Measurements from ENCODE around the gene CYB5R3. TPM values are rescaled to one million over a fixed set of nuclear protein-coding genes. Genes with fewer than 3 reads are reported as not detected.

Gene CYB5R3
- total RNA-seq, 1 experiment from 2014 or later, result 85.4 TPM

DNA sequence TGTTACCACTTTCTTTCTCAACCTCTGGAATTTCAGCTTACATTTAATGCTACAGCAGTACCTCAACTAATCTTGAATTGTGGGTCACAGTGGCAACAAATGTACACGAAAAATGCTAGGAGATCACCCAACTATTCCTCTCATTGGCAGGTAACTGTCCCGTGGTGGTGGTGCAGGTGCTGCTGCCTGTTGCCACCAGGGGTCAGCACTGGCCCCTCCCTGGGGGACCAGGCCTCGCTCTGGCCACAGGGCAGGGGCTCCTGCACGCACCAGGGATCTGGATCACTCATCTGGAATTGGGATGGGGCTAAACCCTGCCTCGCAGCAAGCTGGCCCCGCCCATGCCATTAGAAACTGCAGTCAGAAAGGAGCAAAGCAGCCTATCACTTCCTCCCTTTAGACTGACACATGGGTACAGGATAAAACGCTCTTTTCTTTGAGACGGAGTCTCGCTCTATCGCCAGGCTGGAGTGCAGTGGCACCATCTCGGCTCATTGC is 27.6 kb downstream of the CYB5R3 start:
- H3K4me3 Mint-ChIP-seq, result no peak overlapping the region
- TF ChIP-seq NFE2L1 (CRISPR knock-in tag; IDR thresholded peaks at IDR 0.05), result no peak
- TF ChIP-seq SP1 (CRISPR knock-in tag; conservative IDR thresholded peaks at IDR 0.05), result 0 out of 2 replicates have a peak, but pooled peaks have one; percentile 36
- no peak for TF ChIP-seq ZNF121 (CRISPR knock-in tag; IDR thresholded peaks at IDR 0.05)
- TF ChIP-seq, protein P1, sequence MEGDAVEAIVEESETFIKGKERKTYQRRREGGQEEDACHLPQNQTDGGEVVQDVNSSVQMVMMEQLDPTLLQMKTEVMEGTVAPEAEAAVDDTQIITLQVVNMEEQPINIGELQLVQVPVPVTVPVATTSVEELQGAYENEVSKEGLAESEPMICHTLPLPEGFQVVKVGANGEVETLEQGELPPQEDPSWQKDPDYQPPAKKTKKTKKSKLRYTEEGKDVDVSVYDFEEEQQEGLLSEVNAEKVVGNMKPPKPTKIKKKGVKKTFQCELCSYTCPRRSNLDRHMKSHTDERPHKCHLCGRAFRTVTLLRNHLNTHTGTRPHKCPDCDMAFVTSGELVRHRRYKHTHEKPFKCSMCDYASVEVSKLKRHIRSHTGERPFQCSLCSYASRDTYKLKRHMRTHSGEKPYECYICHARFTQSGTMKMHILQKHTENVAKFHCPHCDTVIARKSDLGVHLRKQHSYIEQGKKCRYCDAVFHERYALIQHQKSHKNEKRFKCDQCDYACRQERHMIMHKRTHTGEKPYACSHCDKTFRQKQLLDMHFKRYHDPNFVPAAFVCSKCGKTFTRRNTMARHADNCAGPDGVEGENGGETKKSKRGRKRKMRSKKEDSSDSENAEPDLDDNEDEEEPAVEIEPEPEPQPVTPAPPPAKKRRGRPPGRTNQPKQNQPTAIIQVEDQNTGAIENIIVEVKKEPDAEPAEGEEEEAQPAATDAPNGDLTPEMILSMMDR (IDR thresholded peaks at IDR 0.05), result peak; percentile 80
- H3K27me3 Mint-ChIP-seq (ENCODE audit: low read depth), result no peaks in the 10 kb centered on the region
- peaks cover 7% of the 10 kb centered on the region for H3K4me1 Mint-ChIP-seq
- H3K9me3 Mint-ChIP-seq, result no peaks in the 10 kb centered on the region
- POLR2A ChIA-PET, result interaction anchor here (0.5 kb wide), 1 partner anchor 132 kb away, joined by 4 read pairs; no protein-coding TSS in a partner anchor
- DNase-seq (ENCODE audit: low spot score) (peak; percentile 91), ATAC-seq (peak; percentile 95)
- no peak overlapping the region for H3K27ac Mint-ChIP-seq
- H3K36me3 Mint-ChIP-seq, result peaks cover 2% of the 10 kb centered on the region; the same call in 1 of the 2 replicates
- CTCF ChIA-PET, result interaction anchor here (0.5 to 3.8 kb wide), 33 partner anchors 8 to 509 kb away, joined by 3 to 13 read pairs (median 4); partner anchors contain the start of genes ARFGAP3 and CYB5R3

DNA sequence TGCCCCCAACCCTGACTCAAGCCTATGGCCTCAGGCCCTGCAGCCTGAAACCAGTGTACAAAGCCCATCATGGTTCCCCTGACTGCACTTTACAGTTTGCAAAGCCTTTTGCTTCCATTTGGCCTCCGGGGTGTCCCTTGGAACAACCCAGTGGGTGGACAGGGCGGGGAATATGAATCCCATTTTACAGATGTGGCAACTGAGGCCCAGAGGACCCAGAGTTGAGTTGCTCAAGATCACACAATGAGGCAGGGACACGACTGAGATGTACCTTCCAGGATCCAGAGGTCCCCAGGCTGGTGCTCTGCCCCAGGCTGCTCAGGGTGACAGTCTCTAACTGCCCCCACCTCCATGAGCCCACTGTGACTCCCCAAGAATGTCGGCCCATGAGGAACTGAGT is 29.1 kb downstream of the CYB5R3 start:
- no peaks in the 10 kb centered on the region for H3K27me3 Mint-ChIP-seq (ENCODE audit: low read depth)
- no peak for TF ChIP-seq ZBTB21 (CRISPR knock-in tag; IDR thresholded peaks at IDR 0.05; ENCODE audit: borderline replicate concordance)
- TF ChIP-seq, protein P2, sequence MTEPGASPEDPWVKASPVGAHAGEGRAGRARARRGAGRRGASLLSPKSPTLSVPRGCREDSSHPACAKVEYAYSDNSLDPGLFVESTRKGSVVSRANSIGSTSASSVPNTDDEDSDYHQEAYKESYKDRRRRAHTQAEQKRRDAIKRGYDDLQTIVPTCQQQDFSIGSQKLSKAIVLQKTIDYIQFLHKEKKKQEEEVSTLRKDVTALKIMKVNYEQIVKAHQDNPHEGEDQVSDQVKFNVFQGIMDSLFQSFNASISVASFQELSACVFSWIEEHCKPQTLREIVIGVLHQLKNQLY (CRISPR knock-in tag; IDR thresholded peaks at IDR 0.05), result no peak
- TF ChIP-seq ZNF423 (CRISPR knock-in tag; IDR thresholded peaks at IDR 0.05), result no peak
- TF ChIP-seq, protein P3, sequence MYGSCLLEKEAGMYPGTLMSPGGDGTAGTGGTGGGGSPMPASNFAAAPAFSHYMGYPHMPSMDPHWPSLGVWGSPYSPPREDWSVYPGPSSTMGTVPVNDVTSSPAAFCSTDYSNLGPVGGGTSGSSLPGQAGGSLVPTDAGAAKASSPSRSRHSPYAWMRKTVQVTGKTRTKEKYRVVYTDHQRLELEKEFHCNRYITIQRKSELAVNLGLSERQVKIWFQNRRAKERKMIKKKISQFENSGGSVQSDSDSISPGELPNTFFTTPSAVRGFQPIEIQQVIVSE (CRISPR knock-in tag; IDR thresholded peaks at IDR 0.05; ENCODE audit: borderline replicate concordance), result no peak
- TF ChIP-seq, protein P4, sequence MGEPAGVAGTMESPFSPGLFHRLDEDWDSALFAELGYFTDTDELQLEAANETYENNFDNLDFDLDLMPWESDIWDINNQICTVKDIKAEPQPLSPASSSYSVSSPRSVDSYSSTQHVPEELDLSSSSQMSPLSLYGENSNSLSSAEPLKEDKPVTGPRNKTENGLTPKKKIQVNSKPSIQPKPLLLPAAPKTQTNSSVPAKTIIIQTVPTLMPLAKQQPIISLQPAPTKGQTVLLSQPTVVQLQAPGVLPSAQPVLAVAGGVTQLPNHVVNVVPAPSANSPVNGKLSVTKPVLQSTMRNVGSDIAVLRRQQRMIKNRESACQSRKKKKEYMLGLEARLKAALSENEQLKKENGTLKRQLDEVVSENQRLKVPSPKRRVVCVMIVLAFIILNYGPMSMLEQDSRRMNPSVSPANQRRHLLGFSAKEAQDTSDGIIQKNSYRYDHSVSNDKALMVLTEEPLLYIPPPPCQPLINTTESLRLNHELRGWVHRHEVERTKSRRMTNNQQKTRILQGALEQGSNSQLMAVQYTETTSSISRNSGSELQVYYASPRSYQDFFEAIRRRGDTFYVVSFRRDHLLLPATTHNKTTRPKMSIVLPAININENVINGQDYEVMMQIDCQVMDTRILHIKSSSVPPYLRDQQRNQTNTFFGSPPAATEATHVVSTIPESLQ (CRISPR knock-in tag; IDR thresholded peaks at IDR 0.05), result no peak
- TF ChIP-seq, protein P5, sequence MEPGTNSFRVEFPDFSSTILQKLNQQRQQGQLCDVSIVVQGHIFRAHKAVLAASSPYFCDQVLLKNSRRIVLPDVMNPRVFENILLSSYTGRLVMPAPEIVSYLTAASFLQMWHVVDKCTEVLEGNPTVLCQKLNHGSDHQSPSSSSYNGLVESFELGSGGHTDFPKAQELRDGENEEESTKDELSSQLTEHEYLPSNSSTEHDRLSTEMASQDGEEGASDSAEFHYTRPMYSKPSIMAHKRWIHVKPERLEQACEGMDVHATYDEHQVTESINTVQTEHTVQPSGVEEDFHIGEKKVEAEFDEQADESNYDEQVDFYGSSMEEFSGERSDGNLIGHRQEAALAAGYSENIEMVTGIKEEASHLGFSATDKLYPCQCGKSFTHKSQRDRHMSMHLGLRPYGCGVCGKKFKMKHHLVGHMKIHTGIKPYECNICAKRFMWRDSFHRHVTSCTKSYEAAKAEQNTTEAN (CRISPR knock-in tag; IDR thresholded peaks at IDR 0.05), result no peak
- TF ChIP-seq, protein P6, sequence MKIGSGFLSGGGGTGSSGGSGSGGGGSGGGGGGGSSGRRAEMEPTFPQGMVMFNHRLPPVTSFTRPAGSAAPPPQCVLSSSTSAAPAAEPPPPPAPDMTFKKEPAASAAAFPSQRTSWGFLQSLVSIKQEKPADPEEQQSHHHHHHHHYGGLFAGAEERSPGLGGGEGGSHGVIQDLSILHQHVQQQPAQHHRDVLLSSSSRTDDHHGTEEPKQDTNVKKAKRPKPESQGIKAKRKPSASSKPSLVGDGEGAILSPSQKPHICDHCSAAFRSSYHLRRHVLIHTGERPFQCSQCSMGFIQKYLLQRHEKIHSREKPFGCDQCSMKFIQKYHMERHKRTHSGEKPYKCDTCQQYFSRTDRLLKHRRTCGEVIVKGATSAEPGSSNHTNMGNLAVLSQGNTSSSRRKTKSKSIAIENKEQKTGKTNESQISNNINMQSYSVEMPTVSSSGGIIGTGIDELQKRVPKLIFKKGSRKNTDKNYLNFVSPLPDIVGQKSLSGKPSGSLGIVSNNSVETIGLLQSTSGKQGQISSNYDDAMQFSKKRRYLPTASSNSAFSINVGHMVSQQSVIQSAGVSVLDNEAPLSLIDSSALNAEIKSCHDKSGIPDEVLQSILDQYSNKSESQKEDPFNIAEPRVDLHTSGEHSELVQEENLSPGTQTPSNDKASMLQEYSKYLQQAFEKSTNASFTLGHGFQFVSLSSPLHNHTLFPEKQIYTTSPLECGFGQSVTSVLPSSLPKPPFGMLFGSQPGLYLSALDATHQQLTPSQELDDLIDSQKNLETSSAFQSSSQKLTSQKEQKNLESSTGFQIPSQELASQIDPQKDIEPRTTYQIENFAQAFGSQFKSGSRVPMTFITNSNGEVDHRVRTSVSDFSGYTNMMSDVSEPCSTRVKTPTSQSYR (CRISPR knock-in tag; IDR thresholded peaks at IDR 0.05), result no peak
- TF ChIP-seq, protein P7, sequence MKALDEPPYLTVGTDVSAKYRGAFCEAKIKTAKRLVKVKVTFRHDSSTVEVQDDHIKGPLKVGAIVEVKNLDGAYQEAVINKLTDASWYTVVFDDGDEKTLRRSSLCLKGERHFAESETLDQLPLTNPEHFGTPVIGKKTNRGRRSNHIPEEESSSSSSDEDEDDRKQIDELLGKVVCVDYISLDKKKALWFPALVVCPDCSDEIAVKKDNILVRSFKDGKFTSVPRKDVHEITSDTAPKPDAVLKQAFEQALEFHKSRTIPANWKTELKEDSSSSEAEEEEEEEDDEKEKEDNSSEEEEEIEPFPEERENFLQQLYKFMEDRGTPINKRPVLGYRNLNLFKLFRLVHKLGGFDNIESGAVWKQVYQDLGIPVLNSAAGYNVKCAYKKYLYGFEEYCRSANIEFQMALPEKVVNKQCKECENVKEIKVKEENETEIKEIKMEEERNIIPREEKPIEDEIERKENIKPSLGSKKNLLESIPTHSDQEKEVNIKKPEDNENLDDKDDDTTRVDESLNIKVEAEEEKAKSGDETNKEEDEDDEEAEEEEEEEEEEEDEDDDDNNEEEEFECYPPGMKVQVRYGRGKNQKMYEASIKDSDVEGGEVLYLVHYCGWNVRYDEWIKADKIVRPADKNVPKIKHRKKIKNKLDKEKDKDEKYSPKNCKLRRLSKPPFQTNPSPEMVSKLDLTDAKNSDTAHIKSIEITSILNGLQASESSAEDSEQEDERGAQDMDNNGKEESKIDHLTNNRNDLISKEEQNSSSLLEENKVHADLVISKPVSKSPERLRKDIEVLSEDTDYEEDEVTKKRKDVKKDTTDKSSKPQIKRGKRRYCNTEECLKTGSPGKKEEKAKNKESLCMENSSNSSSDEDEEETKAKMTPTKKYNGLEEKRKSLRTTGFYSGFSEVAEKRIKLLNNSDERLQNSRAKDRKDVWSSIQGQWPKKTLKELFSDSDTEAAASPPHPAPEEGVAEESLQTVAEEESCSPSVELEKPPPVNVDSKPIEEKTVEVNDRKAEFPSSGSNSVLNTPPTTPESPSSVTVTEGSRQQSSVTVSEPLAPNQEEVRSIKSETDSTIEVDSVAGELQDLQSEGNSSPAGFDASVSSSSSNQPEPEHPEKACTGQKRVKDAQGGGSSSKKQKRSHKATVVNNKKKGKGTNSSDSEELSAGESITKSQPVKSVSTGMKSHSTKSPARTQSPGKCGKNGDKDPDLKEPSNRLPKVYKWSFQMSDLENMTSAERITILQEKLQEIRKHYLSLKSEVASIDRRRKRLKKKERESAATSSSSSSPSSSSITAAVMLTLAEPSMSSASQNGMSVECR (CRISPR knock-in tag; IDR thresholded peaks at IDR 0.05; ENCODE audit: borderline replicate concordance), result no peak
- TF ChIP-seq CREM (CRISPR knock-in tag; IDR thresholded peaks at IDR 0.05), result no peak
- TF ChIP-seq GABPB1 (CRISPR knock-in tag; IDR thresholded peaks at IDR 0.05), result no peak
- TF ChIP-seq ZNF396 (CRISPR knock-in tag; IDR thresholded peaks at IDR 0.05; ENCODE audit: borderline replicate concordance), result no peak
- no peak for TF ChIP-seq PRRX2 (CRISPR knock-in tag; IDR thresholded peaks at IDR 0.05)
- no peak for TF ChIP-seq SP1 (CRISPR knock-in tag; conservative IDR thresholded peaks at IDR 0.05)
- TF ChIP-seq ESRRA (CRISPR knock-in tag; IDR thresholded peaks at IDR 0.05; ENCODE audit: borderline replicate concordance), result no peak
- TF ChIP-seq, protein P8, sequence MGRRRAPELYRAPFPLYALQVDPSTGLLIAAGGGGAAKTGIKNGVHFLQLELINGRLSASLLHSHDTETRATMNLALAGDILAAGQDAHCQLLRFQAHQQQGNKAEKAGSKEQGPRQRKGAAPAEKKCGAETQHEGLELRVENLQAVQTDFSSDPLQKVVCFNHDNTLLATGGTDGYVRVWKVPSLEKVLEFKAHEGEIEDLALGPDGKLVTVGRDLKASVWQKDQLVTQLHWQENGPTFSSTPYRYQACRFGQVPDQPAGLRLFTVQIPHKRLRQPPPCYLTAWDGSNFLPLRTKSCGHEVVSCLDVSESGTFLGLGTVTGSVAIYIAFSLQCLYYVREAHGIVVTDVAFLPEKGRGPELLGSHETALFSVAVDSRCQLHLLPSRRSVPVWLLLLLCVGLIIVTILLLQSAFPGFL (CRISPR knock-in tag; IDR thresholded peaks at IDR 0.05; ENCODE audit: borderline replicate concordance), result no peak
- TF ChIP-seq NR1H2 (CRISPR knock-in tag; IDR thresholded peaks at IDR 0.05), result no peak

More for the DNA sequence above, 29.1 kb downstream of the CYB5R3 start:
- CTCF ChIA-PET, result interaction anchor here (3.8 kb wide), 1 partner anchor 200 kb away, joined by 13 read pairs; no protein-coding TSS in a partner anchor
- Mint-ChIP-seq H3K4me1 (peaks cover 15% of the 10 kb centered on the region), H3K9me3 (no peaks in the 10 kb centered on the region), H3K4me3 (no peak overlapping the region), H3K36me3 (peaks cover 2% of the 10 kb centered on the region; the same call in 1 of the 2 replicates), H3K27ac (no peak overlapping the region)
- no peak for ATAC-seq
- no peak for DNase-seq (ENCODE audit: low spot score)
- POLR2A ChIA-PET, result no interaction called here

Data from WTC11 (cell line).